A549 (cell line): ENCODE data around the gene SLAMF8.

Experiments used
- BHLHE40 ChIP-seq: IDR thresholded peaks from 2 replicates; pipeline ENCODE4 v1.6.1; 2012; ENCODE audit warnings: low read depth, low read length, inconsistent platforms
- CBX2 ChIP-seq: fragments of 200-600 bp; sonication (generic); IDR thresholded peaks from 2 replicates; pipeline ENCODE4 v1.6.1; 2016; ENCODE audit warnings: low read depth, mild to moderate bottlenecking, borderline replicate concordance
- CEBPB ChIP-seq, 2 experiments: fragments of >200 bp in 1 of 2; sonication (Bioruptor Twin) in 1 of 2; formaldehyde crosslinking in 1 of 2; IDR thresholded peaks; 2 replicates each; pipeline ENCODE4 v1.6.1; 2012 to 2016
- CHD4 ChIP-seq: fragments of 200-600 bp; sonication (generic); IDR thresholded peaks from 2 replicates; pipeline ENCODE4 v1.6.1; 2016; ENCODE audit warnings: antibody characterized with exemption, mild to moderate bottlenecking, borderline replicate concordance
- EP300 ChIP-seq, 2 experiments: fragments of >200 bp; sonication (Bioruptor Twin); formaldehyde crosslinking; IDR thresholded peaks; 2 replicates in 1 of 2; 3 replicates in 1 of 2; pipeline ENCODE4 v1.6.1; 2016 to 2017
- JUN ChIP-seq, 2 experiments: fragments of >200 bp; sonication (Bioruptor Twin); formaldehyde crosslinking; IDR thresholded peaks; 2 replicates in 1 of 2; 3 replicates in 1 of 2; pipeline ENCODE4 v1.6.1; 2016 to 2017
- MYC ChIP-seq: IDR thresholded peaks from 2 replicates; pipeline ENCODE4 v1.6.1; 2012; ENCODE audit warnings: mild to moderate bottlenecking, inconsistent platforms, low read length, improper control_type of control experiment, borderline replicate concordance
- POLR2A ChIP-seq: IDR thresholded peaks from 2 replicates; pipeline ENCODE4 v1.6.1; 2012; ENCODE audit warnings: mild to moderate bottlenecking, low read length
- RARB ChIP-seq: fragments of 250-450 bp; sonication (Bioruptor Pico); IDR thresholded peaks from 2 replicates; pipeline ENCODE4 v1.8.0; 2021; ENCODE audit warnings: mild to moderate bottlenecking, moderate library complexity
- TP53 ChIP-seq: fragments of 250-450 bp; sonication (Bioruptor Pico); IDR thresholded peaks from 2 replicates; pipeline ENCODE4 v1.5.0; 2021; ENCODE audit warnings: mild to moderate bottlenecking, moderate library complexity
- TF ChIP-seq, protein P1 (sequence below): fragments of >200 bp; sonication (Bioruptor Twin); formaldehyde crosslinking; IDR thresholded peaks from 3 replicates; pipeline ENCODE4 v1.5.1; 2016
- TF ChIP-seq, protein P2 (sequence below): fragments of 200-600 bp; sonication (generic); IDR thresholded peaks from 2 replicates; pipeline ENCODE4 v1.6.1; 2016; ENCODE audit warnings: antibody characterized with exemption, mild to moderate bottlenecking, moderate library complexity

DNA sequence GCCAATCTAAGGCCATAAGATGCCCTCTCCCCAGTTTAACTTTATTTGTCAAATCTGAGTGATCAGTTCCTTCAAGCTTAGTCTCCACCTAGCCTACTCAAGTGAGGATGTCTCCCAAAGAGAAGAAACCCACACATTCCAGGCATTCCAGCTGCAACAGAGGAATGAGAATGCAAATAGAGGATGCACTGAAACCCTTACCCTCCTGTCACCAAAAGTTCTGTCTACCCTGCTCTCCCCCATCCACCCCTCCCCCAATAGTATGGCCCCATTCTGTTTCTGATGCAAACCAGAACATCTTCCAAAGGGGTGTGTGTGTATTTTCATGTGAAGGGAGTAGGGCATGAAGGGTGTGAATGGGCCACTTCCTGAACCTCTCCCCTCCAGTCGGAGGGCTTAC is 42.9 kb upstream of the SLAMF8 start:
- TF ChIP-seq CBX2: no peak
- TF ChIP-seq RARB (CRISPR knock-in tag): no peak
- no peak for TF ChIP-seq POLR2A
- TF ChIP-seq, protein P1, sequence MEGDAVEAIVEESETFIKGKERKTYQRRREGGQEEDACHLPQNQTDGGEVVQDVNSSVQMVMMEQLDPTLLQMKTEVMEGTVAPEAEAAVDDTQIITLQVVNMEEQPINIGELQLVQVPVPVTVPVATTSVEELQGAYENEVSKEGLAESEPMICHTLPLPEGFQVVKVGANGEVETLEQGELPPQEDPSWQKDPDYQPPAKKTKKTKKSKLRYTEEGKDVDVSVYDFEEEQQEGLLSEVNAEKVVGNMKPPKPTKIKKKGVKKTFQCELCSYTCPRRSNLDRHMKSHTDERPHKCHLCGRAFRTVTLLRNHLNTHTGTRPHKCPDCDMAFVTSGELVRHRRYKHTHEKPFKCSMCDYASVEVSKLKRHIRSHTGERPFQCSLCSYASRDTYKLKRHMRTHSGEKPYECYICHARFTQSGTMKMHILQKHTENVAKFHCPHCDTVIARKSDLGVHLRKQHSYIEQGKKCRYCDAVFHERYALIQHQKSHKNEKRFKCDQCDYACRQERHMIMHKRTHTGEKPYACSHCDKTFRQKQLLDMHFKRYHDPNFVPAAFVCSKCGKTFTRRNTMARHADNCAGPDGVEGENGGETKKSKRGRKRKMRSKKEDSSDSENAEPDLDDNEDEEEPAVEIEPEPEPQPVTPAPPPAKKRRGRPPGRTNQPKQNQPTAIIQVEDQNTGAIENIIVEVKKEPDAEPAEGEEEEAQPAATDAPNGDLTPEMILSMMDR: no peak
- no peak for TF ChIP-seq CHD4
- no peak for TF ChIP-seq TP53
- no peak for TF ChIP-seq MYC
- TF ChIP-seq BHLHE40: no peak
- TF ChIP-seq EP300 (IDR thresholded peaks at IDR 0.05): no peak
- no peak for TF ChIP-seq JUN (IDR thresholded peaks at IDR 0.05)
- TF ChIP-seq, protein P2, sequence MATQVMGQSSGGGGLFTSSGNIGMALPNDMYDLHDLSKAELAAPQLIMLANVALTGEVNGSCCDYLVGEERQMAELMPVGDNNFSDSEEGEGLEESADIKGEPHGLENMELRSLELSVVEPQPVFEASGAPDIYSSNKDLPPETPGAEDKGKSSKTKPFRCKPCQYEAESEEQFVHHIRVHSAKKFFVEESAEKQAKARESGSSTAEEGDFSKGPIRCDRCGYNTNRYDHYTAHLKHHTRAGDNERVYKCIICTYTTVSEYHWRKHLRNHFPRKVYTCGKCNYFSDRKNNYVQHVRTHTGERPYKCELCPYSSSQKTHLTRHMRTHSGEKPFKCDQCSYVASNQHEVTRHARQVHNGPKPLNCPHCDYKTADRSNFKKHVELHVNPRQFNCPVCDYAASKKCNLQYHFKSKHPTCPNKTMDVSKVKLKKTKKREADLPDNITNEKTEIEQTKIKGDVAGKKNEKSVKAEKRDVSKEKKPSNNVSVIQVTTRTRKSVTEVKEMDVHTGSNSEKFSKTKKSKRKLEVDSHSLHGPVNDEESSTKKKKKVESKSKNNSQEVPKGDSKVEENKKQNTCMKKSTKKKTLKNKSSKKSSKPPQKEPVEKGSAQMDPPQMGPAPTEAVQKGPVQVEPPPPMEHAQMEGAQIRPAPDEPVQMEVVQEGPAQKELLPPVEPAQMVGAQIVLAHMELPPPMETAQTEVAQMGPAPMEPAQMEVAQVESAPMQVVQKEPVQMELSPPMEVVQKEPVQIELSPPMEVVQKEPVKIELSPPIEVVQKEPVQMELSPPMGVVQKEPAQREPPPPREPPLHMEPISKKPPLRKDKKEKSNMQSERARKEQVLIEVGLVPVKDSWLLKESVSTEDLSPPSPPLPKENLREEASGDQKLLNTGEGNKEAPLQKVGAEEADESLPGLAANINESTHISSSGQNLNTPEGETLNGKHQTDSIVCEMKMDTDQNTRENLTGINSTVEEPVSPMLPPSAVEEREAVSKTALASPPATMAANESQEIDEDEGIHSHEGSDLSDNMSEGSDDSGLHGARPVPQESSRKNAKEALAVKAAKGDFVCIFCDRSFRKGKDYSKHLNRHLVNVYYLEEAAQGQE: no peak
- TF ChIP-seq CEBPB (IDR thresholded peaks at IDR 0.05): no peak
